ENCODE measurements around the gene CCT5.
"Not testable (repeated sequence)": the region's sequence is repeated elsewhere in the genome, so short reads cannot be mapped to it uniquely, and the experiment has no call there.

CCT5 gene

GRCh38 chr5:10246761-10247160 is 3.3 kb upstream of the CCT5 start:
- no peak overlapping the region for H3K4me3 ChIP-seq (ENCODE audit: low read length, poor library complexity, severe bottlenecking)
- no peak overlapping the region for H3K4me2 ChIP-seq (ENCODE audit: low read depth, low read length, poor library complexity, severe bottlenecking)
- no peaks in the 10 kb centered on the region for H3K27me3 ChIP-seq (ENCODE audit: insufficient read depth, low read length, poor library complexity, severe bottlenecking)
- H3K36me3 ChIP-seq (ENCODE audit: insufficient read depth, low read length), result no peaks in the 10 kb centered on the region
- TF ChIP-seq EZH2phosphoT487 (IDR thresholded peaks at IDR 0.05; ENCODE audit: borderline replicate concordance) (no peak), CTCF (conservative IDR thresholded peaks at IDR 0.05; ENCODE audit: low read length) (no peak)
- H2AFZ ChIP-seq (ENCODE audit: low read length), result no peak overlapping the region
- no peaks in the 10 kb centered on the region for H3K9me2 ChIP-seq (replicated peaks; ENCODE audit: low read depth, low read length)
- H3F3A ChIP-seq (ENCODE audit: low read depth), result no peaks in the 10 kb centered on the region
- no peak overlapping the region for H3K9ac ChIP-seq (ENCODE audit: low read depth, low read length, poor library complexity, severe bottlenecking)
- H3K9me3 ChIP-seq (ENCODE audit: insufficient read depth, low read depth, low read length), result no peaks in the 10 kb centered on the region
- H3K79me2 ChIP-seq (ENCODE audit: insufficient read depth, low read length), result peaks cover 44% of the 10 kb centered on the region
- H4K20me1 ChIP-seq (ENCODE audit: insufficient read depth, low read length, poor library complexity, severe bottlenecking), result peaks cover 14% of the 10 kb centered on the region
- peaks cover 22% of the 10 kb centered on the region for H3K4me1 ChIP-seq (ENCODE audit: insufficient read depth, low read length, poor library complexity, severe bottlenecking)

GRCh38 chr5:10247217-10247616 is 2.9 kb upstream of the CCT5 start:
- H3F3A ChIP-seq (ENCODE audit: low read depth); H3K9me3 ChIP-seq (ENCODE audit: insufficient read depth, low read depth, low read length); H3K4me2 ChIP-seq (ENCODE audit: low read depth, low read length, poor library complexity, severe bottlenecking); H2AFZ ChIP-seq (ENCODE audit: low read length); H3K9ac ChIP-seq (ENCODE audit: low read depth, low read length, poor library complexity, severe bottlenecking); H3K4me3 ChIP-seq (ENCODE audit: low read length, poor library complexity, severe bottlenecking); H3K27me3 ChIP-seq (ENCODE audit: insufficient read depth, low read length, poor library complexity, severe bottlenecking); H3K9me2 ChIP-seq (replicated peaks; ENCODE audit: low read depth, low read length); H3K36me3 ChIP-seq (ENCODE audit: insufficient read depth, low read length): not testable (repeated sequence)
- Histone ChIP-seq H3K79me2 (ENCODE audit: insufficient read depth, low read length) (peaks cover 48% of the 10 kb centered on the region), H3K4me1 (ENCODE audit: insufficient read depth, low read length, poor library complexity, severe bottlenecking) (peaks cover 26% of the 10 kb centered on the region), H4K20me1 (ENCODE audit: insufficient read depth, low read length, poor library complexity, severe bottlenecking) (peaks cover 19% of the 10 kb centered on the region)

- peak overlapping the region; percentile 93 for H3K4me2 ChIP-seq (ENCODE audit: low read depth, low read length, poor library complexity, severe bottlenecking)
- peak overlapping the region; percentile 86; the same call in 1 of the 2 replicates for H2AFZ ChIP-seq (ENCODE audit: low read length)
Observed at GRCh38 chr5:10248378-10249260, 1.5 kb upstream of the CCT5 start.

More at GRCh38 chr5:10248378-10249260, 1.5 kb upstream of the CCT5 start:
- Histone ChIP-seq H3K9me3 (ENCODE audit: insufficient read depth, low read depth, low read length) (no peaks in the 10 kb centered on the region), H3K4me3 (ENCODE audit: low read length, poor library complexity, severe bottlenecking) (peak overlapping the region; percentile 78), H3K27me3 (ENCODE audit: insufficient read depth, low read length, poor library complexity, severe bottlenecking) (no peaks in the 10 kb centered on the region), H4K20me1 (ENCODE audit: insufficient read depth, low read length, poor library complexity, severe bottlenecking) (peaks cover 31% of the 10 kb centered on the region), H3K9me2 (replicated peaks; ENCODE audit: low read depth, low read length) (no peaks in the 10 kb centered on the region), H3K9ac (ENCODE audit: low read depth, low read length, poor library complexity, severe bottlenecking) (peak overlapping the region; percentile 88), H3F3A (ENCODE audit: low read depth) (no peaks in the 10 kb centered on the region), H3K4me1 (ENCODE audit: insufficient read depth, low read length, poor library complexity, severe bottlenecking) (peaks cover 34% of the 10 kb centered on the region), H3K36me3 (ENCODE audit: insufficient read depth, low read length) (no peaks in the 10 kb centered on the region), H3K79me2 (ENCODE audit: insufficient read depth, low read length) (peaks cover 62% of the 10 kb centered on the region)
- TF ChIP-seq CTCF (conservative IDR thresholded peaks at IDR 0.05; ENCODE audit: low read length) (no peak), EZH2phosphoT487 (IDR thresholded peaks at IDR 0.05; ENCODE audit: borderline replicate concordance) (no peak)
